HepG2 (cell line): ENCODE measurements around the gene MPPE1.

Experiments
- CREB1 ChIP-seq, 2 experiments: fragments of 450-650 bp in 1 of 2; IDR thresholded peaks; 2 replicates each; pipeline ENCODE4 v1.6.1; 2016 to 2017; ENCODE audit warnings: control low read depth in 1 of 2, mild to moderate bottlenecking in 1 of 2, missing compliant biosample characterization in 1 of 2, missing genetic modification characterization in 1 of 2
- ZNF160 ChIP-seq: sonication (generic); formaldehyde crosslinking; IDR thresholded peaks from 2 replicates; pipeline ENCODE4 v1.8.0; 2022; ENCODE audit warnings: mild to moderate bottlenecking, inconsistent platforms, missing genetic modification reagents

GRCh38 chr18:11860594-11861450 lies 47.3 kb downstream of the MPPE1 start:
- TF ChIP-seq CREB1 (IDR thresholded peaks at IDR 0.05) (no peak), CREB1 (CRISPR knock-in tag; IDR thresholded peaks at IDR 0.05) (no peak), ZNF160 (no peak)
